SH-SY5Y (cell line): ENCODE data around the gene SLCO3A1.

Experiments used
- GATA2 ChIP-seq: IDR thresholded peaks from 2 replicates; pipeline ENCODE4 v1.6.1; 2011; ENCODE audit warnings: mild to moderate bottlenecking, low read depth, low read length
- GATA3 ChIP-seq: IDR thresholded peaks from 2 replicates; pipeline ENCODE4 v1.6.1; 2011; ENCODE audit warnings: low read depth, mild to moderate bottlenecking, low read length, moderate library complexity

The SLCO3A1 gene

GRCh38 chr15:92012368-92012629 lies 158.8 kb downstream of the SLCO3A1 start:
- TF ChIP-seq GATA3 (no peak), GATA2 (no peak)

- no peak for TF ChIP-seq GATA2
Measured at GRCh38 chr15:92012881-92013280, 159.4 kb downstream of the SLCO3A1 start.

GRCh38 chr15:92014281-92015030 lies 160.9 kb downstream of the SLCO3A1 start:
- no peak for TF ChIP-seq GATA2
- TF ChIP-seq GATA3: no peak

GRCh38 chr15:92017882-92018534 lies 164.5 kb downstream of the SLCO3A1 start:
- TF ChIP-seq GATA3 (no peak), GATA2 (no peak)

GRCh38 chr15:92018535-92019239 lies 165.2 kb downstream of the SLCO3A1 start:
- no peak for TF ChIP-seq GATA3
- TF ChIP-seq GATA2: no peak

GRCh38 chr15:92019706-92020105 lies 166.2 kb downstream of the SLCO3A1 start:
- TF ChIP-seq GATA2 (no peak), GATA3 (no peak)

GRCh38 chr15:92020207-92020606 lies 166.7 kb downstream of the SLCO3A1 start:
- TF ChIP-seq GATA2 (no peak), GATA3 (no peak)

GRCh38 chr15:92020804-92021203 lies 167.3 kb downstream of the SLCO3A1 start:
- TF ChIP-seq GATA3 (no peak), GATA2 (no peak)

- TF ChIP-seq GATA2 (no peak), GATA3 (no peak)
Measured at GRCh38 chr15:92021792-92022191, 168.3 kb downstream of the SLCO3A1 start.

GRCh38 chr15:92023965-92024364 lies 170.5 kb downstream of the SLCO3A1 start:
- TF ChIP-seq GATA2 (no peak), GATA3 (no peak)

- TF ChIP-seq GATA2 (no peak), GATA3 (no peak)
Measured at GRCh38 chr15:92025706-92026270, 172.3 kb downstream of the SLCO3A1 start.

- TF ChIP-seq GATA3 (no peak), GATA2 (no peak)
Measured at GRCh38 chr15:92028389-92028724, 174.8 kb downstream of the SLCO3A1 start.

GRCh38 chr15:92029767-92030166 lies 176.3 kb downstream of the SLCO3A1 start:
- TF ChIP-seq GATA3 (no peak), GATA2 (no peak)

- no peak for TF ChIP-seq GATA3
- TF ChIP-seq GATA2: no peak
Measured at GRCh38 chr15:92033314-92033713, 179.8 kb downstream of the SLCO3A1 start.

- TF ChIP-seq GATA2: no peak
- TF ChIP-seq GATA3: no peak
Measured at GRCh38 chr15:92033723-92034122, 180.2 kb downstream of the SLCO3A1 start.
